ENCODE results near the gene PRR14L.
A peak's percentile ranks its signal among the peaks of the same experiment; 100 is the strongest.
"Not testable (repeated sequence)": the region's sequence is repeated elsewhere in the genome, so short reads cannot be mapped to it uniquely, and the experiment has no call there.

Gene PRR14L

GRCh38 chr22:31739795-31740201, 10.1 kb downstream of the PRR14L start:
- no peak for DNase-seq

- peak; percentile 16 for DNase-seq
These were observed 11.4 kb downstream of the PRR14L start for GRCh38 chr22:31738566-31738965.

GRCh38 chr22:31737932-31738331, 12.0 kb downstream of the PRR14L start:
- DNase-seq, result no peak

GRCh38 chr22:31736458-31736857, 13.5 kb downstream of the PRR14L start:
- DNase-seq, result no peak

DNA sequence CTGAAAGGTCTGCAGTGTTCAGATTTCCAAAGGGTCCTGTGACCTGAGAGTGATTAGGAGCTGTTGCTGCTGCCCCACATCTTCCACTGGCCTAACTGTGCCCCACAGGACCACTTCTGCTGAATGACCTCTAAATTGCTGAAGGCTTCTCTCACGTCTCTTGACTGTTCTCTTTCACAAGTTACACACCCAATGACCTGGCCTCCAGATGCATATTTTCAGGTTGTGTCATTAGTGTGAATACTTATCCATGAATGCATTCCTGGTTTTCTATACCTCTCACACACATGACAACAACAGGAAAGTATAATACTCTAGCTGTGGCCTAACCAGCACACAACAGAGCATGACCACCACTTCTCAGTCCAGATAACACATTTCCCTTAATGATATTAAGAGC, 15.4 kb downstream of the PRR14L start:
- peak; percentile 84 for DNase-seq

DNA sequence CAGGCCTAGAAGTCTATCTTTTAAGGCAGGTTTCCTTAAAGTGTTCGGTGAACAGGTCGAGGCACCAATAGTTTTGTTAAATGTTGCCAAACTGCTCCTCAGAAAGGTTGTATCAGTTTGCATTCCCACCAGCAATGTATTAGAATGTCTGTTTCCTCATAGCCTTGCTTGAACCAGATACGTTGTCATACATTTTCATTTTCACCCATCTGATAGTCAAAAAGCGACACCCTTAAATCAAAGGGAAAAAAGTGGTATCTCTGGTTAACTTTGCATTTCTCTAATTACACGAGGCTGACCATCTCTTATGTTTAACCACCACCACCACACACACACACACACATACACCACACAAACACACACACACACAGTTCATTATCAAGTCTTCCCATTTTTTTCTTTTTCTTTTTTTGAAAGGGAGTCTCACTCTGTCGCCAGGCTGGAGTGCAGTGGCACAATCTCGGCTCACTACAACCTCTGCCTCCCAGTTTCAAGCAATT, 16.3 kb downstream of the PRR14L start:
- DNase-seq, result no peak

GRCh38 chr22:31732089-31732829, 17.7 kb downstream of the PRR14L start:
- no peak for DNase-seq

DNA sequence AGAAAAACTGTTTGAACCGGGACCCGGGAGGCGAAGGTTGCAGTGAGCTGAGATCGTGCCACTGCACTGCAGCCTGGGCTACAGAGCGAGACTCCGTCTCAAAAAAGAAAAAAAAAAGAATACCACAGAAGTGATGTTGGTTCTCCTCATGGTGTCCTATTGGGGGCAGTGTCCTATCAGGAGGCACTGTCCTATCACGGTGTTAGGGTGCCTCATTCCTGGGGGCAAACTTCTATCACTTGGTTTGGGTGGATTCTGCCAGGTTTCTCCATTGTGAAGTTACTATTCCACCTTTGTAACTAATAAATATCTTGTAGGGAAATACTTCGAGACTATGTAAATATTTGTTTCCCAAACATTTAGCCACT, 19.6 kb downstream of the PRR14L start:
- no peak for DNase-seq

GRCh38 chr22:31728857-31729256, 21.1 kb downstream of the PRR14L start:
- DNase-seq, result no peak

- DNase-seq, result no peak
These were observed 23.2 kb downstream of the PRR14L start for GRCh38 chr22:31726692-31727091.

DNA sequence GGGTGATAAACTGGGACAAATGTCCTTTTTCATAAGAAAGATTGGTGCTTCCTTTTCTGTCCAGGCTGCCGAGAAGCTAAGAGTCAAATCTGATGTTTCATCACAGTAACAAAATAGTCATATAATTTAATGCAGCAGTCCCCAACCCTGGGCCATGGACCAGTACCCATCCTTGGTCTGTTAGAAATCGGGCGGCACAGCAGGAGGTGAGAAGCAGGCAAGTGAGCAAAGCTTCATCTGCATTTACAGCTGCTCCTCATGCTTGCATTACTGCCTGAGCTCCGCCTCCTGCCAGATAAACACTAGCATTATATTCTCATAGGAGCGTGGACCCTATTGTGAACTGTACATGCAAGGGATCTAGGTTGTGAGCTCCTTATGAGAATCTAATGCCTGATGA, 26.2 kb downstream of the PRR14L start:
- no peak for DNase-seq

GRCh38 chr22:31719850-31720471, 30.0 kb downstream of the PRR14L start:
- DNase-seq, result no peak

DNA sequence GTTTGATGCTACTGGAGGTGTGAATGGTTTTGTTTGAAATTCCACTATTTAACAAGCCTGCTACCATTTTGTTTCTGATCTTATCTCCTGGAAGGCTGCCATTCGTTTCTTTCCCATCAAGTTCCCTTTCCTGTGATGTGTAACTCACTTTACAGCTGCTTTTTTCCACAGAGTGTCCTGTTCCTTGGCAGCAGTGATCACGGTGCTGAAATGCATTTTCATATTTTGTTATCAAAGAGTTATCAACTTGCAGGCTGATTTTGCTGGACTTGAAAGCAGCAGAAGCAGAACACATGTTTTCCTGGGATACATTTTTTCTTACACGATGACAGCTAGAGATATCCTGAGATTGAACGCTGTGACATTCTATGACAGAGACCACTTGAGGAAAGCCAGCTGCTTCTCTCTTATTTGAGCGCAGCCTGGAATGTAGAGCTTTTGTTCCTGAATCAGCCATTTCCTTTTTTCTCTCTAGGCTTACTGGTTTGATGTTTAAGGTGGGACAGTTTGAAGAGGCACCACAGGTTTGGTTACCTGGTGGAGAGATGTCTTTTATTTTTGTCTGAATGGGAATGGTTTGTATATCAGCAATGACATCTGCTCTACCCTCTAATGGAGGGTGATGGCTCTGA, 34.7 kb downstream of the PRR14L start:
- DNase-seq, result no peak

DNA sequence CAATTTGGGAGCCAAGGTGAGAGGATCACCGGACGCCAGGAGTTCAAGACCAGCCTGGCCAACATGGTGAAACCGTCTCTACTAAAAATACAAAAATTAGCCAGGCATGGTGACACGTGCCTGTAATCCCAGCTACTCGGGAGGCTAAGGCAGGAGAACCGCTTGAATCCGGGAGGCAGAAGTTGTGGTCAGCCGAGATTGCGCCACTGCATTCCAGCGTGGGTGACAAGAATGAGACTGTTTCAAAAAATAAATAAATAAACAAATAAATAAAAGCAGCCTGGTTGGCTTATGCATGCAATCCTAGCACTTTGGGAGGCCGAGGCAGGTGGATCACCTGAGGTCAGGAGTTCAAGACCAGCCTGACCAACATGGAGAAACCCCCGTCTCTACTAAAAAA, 38.7 kb downstream of the PRR14L start:
- DNase-seq, result peak; percentile 8

DNA sequence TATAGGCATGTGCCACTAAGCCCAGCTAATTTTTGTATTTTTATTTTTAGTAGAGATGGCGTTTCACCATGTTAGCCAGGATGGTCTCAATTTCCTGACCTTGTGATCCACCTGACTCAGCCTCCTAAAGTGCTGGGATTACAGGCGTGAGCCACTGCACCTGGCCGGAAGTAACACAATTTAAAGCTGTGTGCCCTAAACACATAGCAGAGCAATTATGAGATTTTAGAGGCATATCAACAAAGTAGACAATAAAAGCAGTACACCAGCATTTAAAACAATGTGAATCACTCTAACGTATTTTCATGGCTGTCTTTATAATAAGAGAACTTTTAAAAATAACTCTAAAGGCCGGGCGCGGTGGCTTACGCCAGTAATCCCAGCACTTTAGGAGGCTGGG, 42.4 kb downstream of the PRR14L start:
- DNase-seq, result no peak

DNA sequence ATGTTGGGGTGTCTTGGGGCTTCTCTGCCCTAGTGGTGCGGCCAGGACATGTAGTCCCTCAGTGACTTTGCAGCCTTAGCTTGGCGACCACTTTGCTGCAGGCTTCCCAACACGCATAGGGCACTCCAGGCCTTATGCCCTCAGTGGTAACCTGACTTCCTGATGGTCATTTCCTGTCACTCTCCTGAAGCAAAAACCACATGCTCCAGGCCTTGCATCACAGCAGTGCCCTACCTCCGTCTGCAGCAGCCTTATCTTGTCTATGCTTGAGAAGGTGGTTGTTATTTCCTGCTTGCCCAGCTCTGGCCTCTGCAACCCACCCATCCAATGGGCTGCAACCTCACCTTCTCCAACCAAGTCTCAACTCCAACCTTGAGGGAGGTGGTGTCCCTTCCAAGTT, 54.5 kb downstream of the PRR14L start:
- no peak for DNase-seq

DNA sequence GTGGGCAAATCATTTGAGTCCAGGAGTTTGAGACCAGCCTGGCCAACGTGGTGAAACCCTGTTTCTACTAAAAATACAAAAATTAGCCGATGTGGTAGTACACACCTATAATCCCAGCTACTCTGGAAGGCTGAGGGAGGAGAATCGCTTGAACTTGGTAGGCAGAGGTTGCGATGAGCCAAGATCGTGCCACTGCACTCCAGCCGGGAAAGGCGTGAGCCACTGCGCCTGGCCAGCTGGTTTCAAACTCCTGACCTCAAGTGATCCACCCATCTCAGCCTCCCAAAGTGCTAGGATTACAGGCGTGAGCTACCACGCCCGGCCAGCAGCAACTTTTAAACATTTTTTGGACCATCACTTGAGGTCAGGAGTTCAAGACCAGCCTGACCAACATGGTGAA, 55.9 kb downstream of the PRR14L start:
- not testable (repeated sequence) for DNase-seq

DNA sequence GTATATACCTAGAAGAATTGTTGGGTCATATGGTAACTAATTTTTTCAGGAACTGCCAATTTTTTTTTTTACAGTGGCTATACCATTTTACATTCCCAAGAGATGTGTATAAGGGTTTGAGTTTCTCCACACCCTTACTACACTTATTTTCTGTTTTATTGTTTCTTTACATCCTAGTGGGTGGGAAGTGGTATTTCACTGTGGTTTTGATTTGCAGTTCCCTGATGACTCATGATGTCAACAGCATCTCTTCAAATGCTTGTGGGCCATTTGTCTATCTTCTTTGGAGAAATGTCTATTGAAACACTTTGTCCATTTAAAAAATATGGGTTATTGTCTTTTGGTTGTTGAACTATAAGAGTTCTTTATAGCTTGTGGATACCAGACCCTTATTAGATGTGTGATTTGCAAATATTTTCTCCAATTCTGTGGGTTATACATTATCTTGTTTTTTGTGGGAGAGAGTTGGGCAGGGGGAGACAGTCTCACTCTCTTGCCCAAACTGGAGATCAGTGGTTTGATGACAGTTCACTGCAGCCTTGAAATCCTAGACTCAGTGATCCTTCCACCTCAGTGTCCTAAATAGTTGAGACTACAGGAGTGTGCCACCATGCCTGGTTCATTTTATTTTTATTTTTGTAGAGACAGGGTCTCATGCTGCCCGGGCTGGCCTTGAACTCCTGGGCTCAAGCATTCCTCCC, 57.6 kb downstream of the PRR14L start:
- peak; percentile 88 for DNase-seq

DNA sequence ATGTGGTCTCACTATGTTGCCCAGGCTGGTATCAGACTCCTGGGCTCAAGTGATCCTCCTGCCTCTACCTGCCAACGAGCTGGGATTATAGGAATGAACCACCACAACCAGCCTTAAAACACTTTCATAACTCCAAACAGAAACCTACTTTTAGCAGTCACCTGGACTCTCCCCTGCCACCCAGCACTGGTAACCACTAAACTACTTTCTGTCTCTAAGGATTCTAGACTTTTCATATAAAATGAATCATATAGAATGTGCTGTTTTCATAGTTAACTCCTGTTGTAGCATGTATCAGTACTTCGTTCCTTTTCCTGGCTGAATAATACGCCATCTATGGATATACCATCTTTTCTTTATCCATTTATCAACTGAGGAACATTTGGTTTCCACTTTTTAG, 58.5 kb downstream of the PRR14L start:
- DNase-seq, result no peak

DNA sequence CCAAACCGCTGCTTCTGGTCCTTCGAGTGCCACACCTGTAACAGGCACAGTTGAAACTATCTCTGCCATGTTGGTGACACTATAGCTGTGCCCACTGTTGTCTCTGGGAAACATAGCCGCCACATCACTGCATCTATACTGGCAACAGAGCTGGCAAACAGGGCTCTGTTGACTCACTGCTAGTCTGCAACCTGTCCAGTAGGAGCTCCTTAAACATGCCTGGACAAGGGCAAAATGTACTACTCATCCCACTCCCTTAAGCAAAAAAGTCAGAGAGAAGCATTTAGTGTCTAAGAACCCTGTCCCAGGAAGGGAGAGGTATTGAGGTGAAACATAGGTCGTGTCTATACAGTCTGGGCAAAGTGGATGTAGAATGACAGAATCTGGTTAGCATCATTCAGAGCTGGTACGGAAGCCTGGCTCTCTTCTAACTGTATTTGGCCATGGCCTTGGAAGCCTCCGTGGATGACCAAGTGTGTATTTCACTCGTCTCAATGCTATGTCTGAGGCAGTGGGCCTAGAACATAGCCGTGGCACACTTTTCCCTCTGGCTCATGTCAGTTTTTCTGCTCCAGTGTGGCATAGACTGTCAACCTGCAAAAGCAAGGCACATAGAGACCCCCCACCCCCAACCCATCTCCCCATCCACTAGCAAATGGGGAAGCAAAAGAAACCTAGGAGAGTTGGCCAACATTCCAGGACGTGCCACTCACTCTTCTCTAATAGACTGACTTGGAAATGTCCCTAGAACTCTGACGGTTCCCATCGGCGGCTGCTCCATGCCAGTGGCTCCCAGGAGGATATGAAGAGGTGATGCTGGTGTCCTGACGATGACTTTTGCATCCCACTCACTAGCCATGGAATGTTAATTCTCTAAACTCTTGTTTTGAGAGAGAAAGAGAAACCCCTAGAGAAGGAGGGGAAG, 66.5 kb downstream of the PRR14L start:
- peak; percentile 30 for DNase-seq

DNA sequence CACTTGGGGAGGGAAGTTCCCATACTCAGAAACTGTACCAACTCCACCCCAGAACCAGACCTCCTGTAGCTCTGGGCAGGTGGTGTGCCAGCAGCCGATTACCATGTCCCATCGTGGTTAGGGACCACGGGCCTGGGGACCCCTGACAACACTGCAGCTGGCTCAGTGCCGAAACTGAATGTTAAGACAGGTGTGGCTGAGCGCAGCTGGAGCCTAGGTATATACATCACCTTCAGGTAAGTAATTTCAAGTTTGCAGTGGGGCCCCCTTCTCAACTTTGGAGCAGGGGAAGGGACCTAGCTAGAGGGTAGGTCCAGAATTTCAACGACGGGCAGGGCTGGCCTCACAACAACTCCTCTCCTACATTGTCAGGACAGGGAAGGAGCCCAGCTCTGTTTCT, 67.2 kb downstream of the PRR14L start:
- DNase-seq, result no peak

Data from fibroblast of skin of right biceps (primary cell).